ENCODE measurements around the gene CEACAM5. TPM values are rescaled to one million over a fixed set of nuclear protein-coding genes. Genes with fewer than 3 reads are reported as not detected.
"Not testable (repeated sequence)": the region's sequence is repeated elsewhere in the genome, so short reads cannot be mapped to it uniquely, and the experiment has no call there.

The CEACAM5 gene
- total RNA-seq, 1 donor from 2014 or later = 0.19 TPM

DNA sequence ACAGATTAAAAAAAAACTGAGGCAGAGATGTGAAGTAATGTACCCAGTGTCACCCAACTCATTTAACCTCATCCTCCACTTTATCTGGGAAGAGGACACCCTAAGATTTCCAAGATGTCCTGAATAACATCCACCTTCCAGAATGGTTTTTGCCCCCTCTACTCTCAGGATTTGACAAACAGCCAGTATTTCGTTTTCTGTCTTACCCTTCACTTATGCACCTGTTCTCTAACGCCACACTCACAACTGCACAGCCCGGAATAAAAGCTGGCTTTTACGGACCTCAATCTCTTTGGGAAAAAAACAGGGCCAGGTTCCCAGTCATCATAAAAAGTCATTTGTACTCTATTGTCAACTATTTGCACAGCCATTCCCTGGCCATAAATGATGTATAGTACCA, 25.7 kb downstream of the CEACAM5 start:
- DNase-seq (ENCODE audit: low spot score) = no peak
- intact Hi-C loops (cut with DNase I) = no loop called here

DNA sequence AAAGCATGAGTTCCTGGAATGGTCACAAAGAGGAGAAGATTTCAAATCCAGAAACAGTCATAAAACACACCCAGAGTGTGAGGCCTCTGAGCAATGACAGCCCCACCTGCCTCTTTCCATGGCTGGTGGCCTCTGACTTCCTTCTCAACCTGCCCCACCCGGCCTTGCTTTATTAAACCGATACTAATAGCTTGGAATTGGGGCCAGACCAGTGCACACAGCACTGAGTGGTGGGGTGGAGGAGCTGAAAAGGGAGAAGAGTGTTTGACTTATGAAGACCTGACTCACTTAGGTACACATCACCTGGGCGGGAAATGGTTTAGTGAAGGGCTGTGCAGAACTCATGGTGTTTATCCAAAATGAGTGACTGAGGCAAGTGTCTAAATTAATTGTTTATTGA, 26.2 kb downstream of the CEACAM5 start:
- intact Hi-C loops (cut with DNase I) = no loop called here

DNA sequence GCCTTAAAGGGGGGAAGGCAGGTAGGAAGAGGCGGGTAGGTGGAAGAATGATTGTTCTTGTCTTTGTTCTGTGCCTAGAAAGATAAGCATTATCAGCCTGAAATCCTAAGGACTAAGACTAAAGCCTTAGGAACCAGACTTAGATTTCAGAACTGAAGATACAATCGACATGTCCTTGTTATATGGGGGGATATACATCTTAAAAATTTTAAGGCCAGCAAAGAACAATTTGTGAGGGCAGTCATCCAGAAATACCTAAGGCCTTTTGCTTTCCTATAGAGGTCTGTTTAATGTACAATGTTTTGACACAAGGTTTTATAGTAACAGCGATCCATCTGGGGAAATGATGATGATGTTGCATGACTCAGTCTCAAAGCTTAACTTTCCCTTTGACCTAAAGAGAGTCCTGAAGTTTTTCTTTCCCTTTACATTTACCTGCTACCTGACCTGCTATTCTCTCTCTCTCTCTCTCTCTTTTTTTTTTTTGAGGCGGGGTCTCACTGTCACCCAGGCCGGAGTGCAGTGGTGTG, 26.7 kb downstream of the CEACAM5 start:
- intact Hi-C loops (cut with DNase I) = no loop called here
- DNase-seq (ENCODE audit: low spot score) = no peak

More for the DNA sequence above, 26.2 kb downstream of the CEACAM5 start:
- no peak for DNase-seq (ENCODE audit: low spot score)

DNA sequence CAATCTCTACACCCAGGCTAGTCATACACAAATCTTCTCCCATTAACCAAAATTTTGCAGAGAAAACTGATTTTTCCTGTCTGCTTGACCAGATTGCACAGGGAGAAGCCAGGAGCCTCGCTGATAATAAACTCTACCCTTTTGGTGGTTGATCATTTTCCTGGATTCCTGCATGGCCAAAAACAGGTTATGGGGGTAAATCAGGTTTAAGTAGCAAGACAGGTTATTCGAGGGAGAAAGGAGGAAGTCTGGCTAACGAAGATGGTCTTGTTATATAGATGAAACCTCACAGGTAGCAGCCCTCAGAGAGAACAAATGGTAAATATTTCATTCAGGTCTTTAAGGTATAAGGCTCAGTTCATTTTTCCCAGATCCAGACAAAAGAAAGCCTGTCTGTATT, 30.9 kb downstream of the CEACAM5 start:
- DNase-seq (ENCODE audit: low spot score) = no peak
- intact Hi-C loops (cut with DNase I) = no loop called here

DNA sequence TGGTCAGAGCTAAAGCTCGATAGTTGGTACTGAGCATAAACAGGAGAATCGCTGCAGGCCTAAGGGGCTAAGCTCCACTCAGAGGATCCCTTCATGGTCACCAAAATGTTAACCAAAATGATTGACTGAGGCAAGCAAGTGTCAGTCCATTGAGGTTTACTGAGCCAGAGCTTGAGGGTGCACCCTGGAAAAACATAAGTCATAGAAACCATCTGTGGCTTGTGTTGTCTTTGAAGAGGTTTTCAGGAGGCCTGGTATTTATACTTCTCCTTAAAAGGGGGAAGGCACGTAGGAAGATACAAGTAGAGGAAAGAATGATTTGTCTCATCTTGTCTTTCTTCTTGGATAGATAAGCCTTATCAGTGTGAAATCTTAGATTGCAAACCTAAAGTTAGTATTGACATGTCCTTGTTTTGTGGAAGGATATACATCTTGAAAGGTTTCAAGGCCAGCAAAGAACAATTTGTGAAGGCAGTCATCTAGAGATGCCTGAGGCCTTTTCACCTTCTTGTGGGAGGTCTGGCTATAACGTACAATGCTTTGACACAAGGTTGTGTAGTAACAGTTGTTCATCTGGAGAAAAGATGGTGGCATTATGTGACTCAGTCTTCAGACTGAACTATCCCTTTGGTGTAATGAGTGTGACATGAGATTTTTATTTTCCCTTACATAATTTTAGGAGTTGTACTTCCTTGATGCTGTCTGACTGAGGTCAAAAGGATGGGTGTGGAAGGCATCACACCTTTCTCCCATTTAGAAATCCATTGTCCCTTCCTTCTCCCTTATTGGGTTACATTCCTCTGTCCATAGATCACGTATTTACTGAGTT, 32.2 kb downstream of the CEACAM5 start:
- DNase-seq (ENCODE audit: low spot score) = no peak
- intact Hi-C loops (cut with DNase I) = no loop called here

- intact Hi-C loops (cut with DNase I) = no loop called here
- no peak for DNase-seq (ENCODE audit: low spot score)
Measured at GRCh38 chr19:41741244-41741554, 32.8 kb downstream of the CEACAM5 start.

GRCh38 chr19:41744850-41745249, 36.4 kb downstream of the CEACAM5 start:
- DNase-seq (ENCODE audit: low spot score) = no peak
- intact Hi-C loops (cut with DNase I) = loop anchor here (5.0 kb wide), 1 partner anchor 103 kb away; no protein-coding TSS in a partner anchor

DNA sequence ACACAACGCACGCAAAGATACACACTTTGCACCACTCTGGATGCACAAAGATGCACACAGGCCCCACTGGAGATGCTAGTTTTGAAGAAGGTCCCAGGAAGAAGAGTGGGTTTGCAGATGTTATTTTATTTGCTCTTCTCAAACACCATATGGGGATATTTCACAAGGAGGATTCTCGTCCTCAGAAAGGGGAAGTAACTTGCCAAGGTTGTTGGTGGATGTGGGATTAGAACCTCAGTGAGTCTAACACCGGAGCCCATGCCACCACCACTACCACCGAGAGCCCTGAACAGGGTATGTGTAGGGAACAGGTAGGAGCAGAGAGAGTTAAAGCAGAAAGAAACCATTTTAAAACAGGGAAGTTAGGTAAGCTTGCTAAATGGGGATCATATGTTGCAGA, 37.3 kb downstream of the CEACAM5 start:
- intact Hi-C loops (cut with DNase I) = loop anchor here (5.0 kb wide), 1 partner anchor 103 kb away; no protein-coding TSS in a partner anchor

GRCh38 chr19:41746593-41747227, 38.3 kb downstream of the CEACAM5 start:
- intact Hi-C loops (cut with DNase I) = loop anchor here (5.0 kb wide), 1 partner anchor 104 kb away; no protein-coding TSS in a partner anchor

More for the DNA sequence above, 37.3 kb downstream of the CEACAM5 start:
- no peak for DNase-seq (ENCODE audit: low spot score)

DNA sequence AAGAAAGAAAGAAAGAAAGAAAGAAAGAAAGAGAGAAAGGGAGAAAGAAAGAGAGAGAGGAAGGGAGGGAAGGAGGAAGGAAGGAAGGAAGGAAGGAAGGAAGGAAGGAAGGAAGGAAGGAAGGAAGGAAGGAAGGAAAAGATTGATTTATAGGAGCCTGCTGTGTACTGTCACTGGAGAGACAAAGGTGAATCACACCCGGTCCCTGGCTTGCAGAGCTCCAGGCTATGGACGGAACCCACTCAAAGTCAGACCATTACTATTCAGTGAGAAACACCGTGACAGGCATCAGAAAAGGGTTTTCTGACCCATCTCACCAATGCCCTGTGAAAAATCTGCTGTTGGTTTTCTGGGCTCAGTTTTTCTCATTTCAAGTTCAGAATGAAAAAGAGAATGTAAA, 39.6 kb downstream of the CEACAM5 start:
- intact Hi-C loops (cut with DNase I) = loop anchor here (5.0 kb wide), 1 partner anchor 106 kb away; no protein-coding TSS in a partner anchor
- no peak for DNase-seq (ENCODE audit: low spot score)

More at GRCh38 chr19:41746593-41747227, 38.3 kb downstream of the CEACAM5 start:
- DNase-seq (ENCODE audit: low spot score) = no peak

- DNase-seq (ENCODE audit: low spot score); intact Hi-C loops (cut with DNase I): not testable (repeated sequence)
Measured at GRCh38 chr19:41750248-41751134, 42.1 kb downstream of the CEACAM5 start.

DNA sequence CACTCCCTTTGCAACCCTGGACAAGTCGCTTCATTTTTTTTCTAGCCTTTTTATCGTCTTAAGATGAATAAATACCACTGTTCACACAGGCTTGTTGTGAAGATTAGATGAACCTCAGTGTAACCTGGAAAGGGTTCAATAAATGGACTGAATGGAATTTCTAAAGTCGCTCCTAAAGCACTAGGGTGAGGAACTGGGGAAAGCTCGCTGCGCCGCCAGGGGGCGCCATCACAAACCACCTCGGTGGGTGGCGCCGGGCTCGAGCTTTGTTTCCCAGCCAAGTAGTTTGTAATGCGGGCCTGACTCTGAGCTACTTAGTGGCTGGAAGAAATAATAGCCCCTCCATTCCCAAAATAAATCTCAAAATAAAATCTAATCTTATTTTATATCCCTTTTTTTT, 44.7 kb downstream of the CEACAM5 start:
- intact Hi-C loops (cut with DNase I) = no loop called here
- DNase-seq (ENCODE audit: low spot score) = peak; percentile 84

DNA sequence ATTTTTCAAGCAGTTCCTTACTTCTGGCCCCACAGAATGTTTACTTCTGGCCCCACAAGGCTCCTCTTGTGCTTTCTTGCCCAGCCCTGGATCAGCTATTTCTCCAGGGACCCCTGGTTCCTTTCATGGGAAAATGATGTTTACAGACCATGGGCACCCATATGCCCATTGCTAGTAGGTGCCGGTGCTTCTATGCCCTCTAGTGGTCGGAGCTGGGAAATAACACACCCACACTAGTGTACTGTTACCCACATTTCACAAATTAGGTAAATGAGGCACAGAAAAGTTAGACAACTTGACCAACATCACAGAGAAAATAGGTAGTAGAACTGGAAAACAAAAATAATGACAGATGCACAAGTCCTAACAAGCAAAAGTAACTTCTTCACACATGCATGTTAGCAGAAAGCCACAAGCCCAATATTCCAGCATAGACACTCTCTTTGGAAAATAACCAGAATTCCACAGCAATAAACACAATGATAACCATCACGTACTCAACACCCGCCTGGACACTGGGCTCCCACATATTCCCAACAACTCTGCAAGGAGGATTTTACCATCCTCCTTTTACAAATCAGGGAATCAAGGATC, 45.6 kb downstream of the CEACAM5 start:
- no peak for DNase-seq (ENCODE audit: low spot score)

DNA sequence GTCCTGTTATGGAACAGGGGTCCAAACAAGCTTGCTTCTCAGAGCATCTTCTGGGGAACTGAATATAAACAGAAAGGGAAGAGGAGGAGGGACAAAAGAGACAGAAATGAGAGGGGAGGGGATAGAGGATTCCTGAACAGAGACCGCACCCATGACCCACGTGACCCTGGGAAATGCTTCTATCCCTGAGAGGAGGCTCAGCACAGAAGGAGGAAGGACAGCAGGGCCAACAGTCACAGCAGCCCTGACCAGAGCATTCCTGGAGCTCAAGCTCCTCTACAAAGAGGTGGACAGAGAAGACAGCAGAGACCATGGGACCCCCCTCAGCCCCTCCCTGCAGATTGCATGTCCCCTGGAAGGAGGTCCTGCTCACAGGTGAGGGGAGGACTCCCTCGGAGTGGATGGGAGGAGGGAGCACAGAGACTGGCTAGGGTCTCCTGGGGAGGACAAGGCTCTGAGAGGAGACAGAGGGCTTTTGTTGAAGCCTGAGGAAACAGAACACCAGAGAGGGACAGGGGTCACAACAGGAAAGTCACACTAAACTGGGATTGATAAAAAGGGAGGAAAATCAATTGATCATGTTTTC, 47.0 kb downstream of the CEACAM5 start, which contains the start of gene CEACAM6:
CEACAM6 (plus strand) TSS at position 203 of the 586 bp plus-strand sequence; CDS start at position 312, 109 bp downstream.
- intact Hi-C loops (cut with DNase I) = no loop called here
- no peak for DNase-seq (ENCODE audit: low spot score)

More for the DNA sequence above, 45.6 kb downstream of the CEACAM5 start:
- intact Hi-C loops (cut with DNase I) = no loop called here

GRCh38 chr19:41758846-41759245, 50.4 kb downstream of the CEACAM5 start:
- DNase-seq (ENCODE audit: low spot score) = no peak

GRCh38 chr19:41767115-41767514, 58.7 kb downstream of the CEACAM5 start:
- intact Hi-C loops (cut with DNase I) = no loop called here
- no peak for DNase-seq (ENCODE audit: low spot score)

More at GRCh38 chr19:41758846-41759245, 50.4 kb downstream of the CEACAM5 start:
- intact Hi-C loops (cut with DNase I) = no loop called here

- intact Hi-C loops (cut with DNase I); DNase-seq (ENCODE audit: low spot score): not testable (repeated sequence)
Measured at GRCh38 chr19:41768105-41768504, 59.7 kb downstream of the CEACAM5 start.

- intact Hi-C loops (cut with DNase I) = no loop called here
- DNase-seq (ENCODE audit: low spot score) = no peak
Measured at GRCh38 chr19:41769608-41770007, 61.2 kb downstream of the CEACAM5 start.

DNA sequence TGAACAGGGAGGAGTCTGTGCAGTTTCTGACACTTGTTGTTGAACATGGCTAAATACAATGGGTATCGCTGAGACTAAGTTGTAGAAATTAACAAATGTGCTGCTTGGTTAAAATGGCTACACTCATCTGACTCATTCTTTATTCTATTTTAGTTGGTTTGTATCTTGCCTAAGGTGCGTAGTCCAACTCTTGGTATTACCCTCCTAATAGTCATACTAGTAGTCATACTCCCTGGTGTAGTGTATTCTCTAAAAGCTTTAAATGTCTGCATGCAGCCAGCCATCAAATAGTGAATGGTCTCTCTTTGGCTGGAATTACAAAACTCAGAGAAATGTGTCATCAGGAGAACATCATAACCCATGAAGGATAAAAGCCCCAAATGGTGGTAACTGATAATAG, 63.0 kb downstream of the CEACAM5 start:
- DNase-seq (ENCODE audit: low spot score) = no peak
- intact Hi-C loops (cut with DNase I) = no loop called here
